Endodermal cell (in vitro differentiated cells): Measurements from ENCODE around the gene RAB20. TPM values are rescaled to one million over a fixed set of nuclear protein-coding genes. Genes with fewer than 3 reads are reported as not detected.
"Not testable (repeated sequence)": the region's sequence is repeated elsewhere in the genome, so short reads cannot be mapped to it uniquely, and the experiment has no call there.

ENCODE experiments used
- DNase-seq: peaks from one replicate; pipeline ENCODE4 v3.0.0-alpha.2; 2017
- H3K27ac ChIP-seq: 2 replicates; pipeline ENCODE4 v1.5.1; 2013; ENCODE audit warnings: mild to moderate bottlenecking, low read depth, low read length, moderate library complexity
- H3K27me3 ChIP-seq: 2 replicates; pipeline ENCODE4 v1.6.1; 2013; ENCODE audit warnings: mild to moderate bottlenecking, low read length, moderate library complexity; ENCODE audit not compliant: insufficient read depth, control insufficient read depth, poor library complexity, severe bottlenecking
- H3K36me3 ChIP-seq: 2 replicates; pipeline ENCODE4 v1.7.0; 2013; ENCODE audit warnings: mild to moderate bottlenecking, low read length, moderate library complexity; ENCODE audit not compliant: control insufficient read depth, insufficient read depth
- H3K4me1 ChIP-seq: one replicate; pipeline ENCODE4 v1.7.0; 2013; ENCODE audit warnings: low read length; ENCODE audit not compliant: control insufficient read depth, insufficient read depth
- H3K4me3 ChIP-seq: 2 replicates; pipeline ENCODE4 v1.5.1; 2013; ENCODE audit warnings: mild to moderate bottlenecking, low read length, moderate library complexity
- H3K9ac ChIP-seq: 2 replicates; pipeline ENCODE4 v1.6.1; 2013; ENCODE audit warnings: mild to moderate bottlenecking, low read length, moderate library complexity; ENCODE audit not compliant: poor library complexity, severe bottlenecking; ENCODE audit errors: extremely low read depth
- H3K9me3 ChIP-seq: 2 replicates; pipeline ENCODE4 v1.6.1; 2013; ENCODE audit warnings: mild to moderate bottlenecking, low read length, moderate library complexity; ENCODE audit not compliant: control insufficient read depth
- H3K27ac Mint-ChIP-seq: 2 replicates; pipeline ENCODE4 v1.8.0; 2020; ENCODE audit warnings: mixed read lengths
- H3K27me3 Mint-ChIP-seq: 2 replicates; pipeline ENCODE4 v1.8.0; 2021; ENCODE audit warnings: mild to moderate bottlenecking, mixed read lengths; ENCODE audit not compliant: insufficient read depth
- H3K36me3 Mint-ChIP-seq: 2 replicates; pipeline ENCODE4 v1.8.0; 2020; ENCODE audit warnings: low read depth, mixed read lengths
- H3K4me1 Mint-ChIP-seq: 2 replicates; pipeline ENCODE4 v1.8.0; 2020; ENCODE audit warnings: mixed read lengths
- H3K4me3 Mint-ChIP-seq: 2 replicates; pipeline ENCODE4 v1.8.0; 2020; ENCODE audit warnings: mild to moderate bottlenecking, moderate library complexity, mixed read lengths
- H3K9me3 Mint-ChIP-seq: 2 replicates; pipeline ENCODE4 v1.8.0; 2020; ENCODE audit warnings: mild to moderate bottlenecking, mixed read lengths
- WGBS, 2 experiments: methylation state at CpG; one replicate each; pipeline versions ENCODE4 v1.1.5 to v1.1.7; 2013; ENCODE audit warnings: missing lambda C conversion rate in 2 of 2, mixed read lengths in 1 of 2; ENCODE audit not compliant: insufficient coverage in 1 of 2, insufficient read length in 1 of 2; 5-methylcytosine and 5-hydroxymethylcytosine counted together
- total RNA-seq, 2 donors: library from RNA; stranded (reverse); fragmentation: NEBNext Ultra II Directional in 1 of 2; extraction: Animal tissue kit (Norgen Biotek cat#: 25700) in 1 of 2; gene quantifications; 2 replicates in 1 of 2; 3 replicates in 1 of 2; pipeline ENCODE4 v1.2.1, GENCODE V29; 2021
- TF ChIP-seq, protein P1 (sequence below): fragments of 200-600 bp; sonication (generic); conservative IDR thresholded peaks from 2 replicates; pipeline ENCODE4 v1.5.0; 2021; ENCODE audit warnings: antibody characterized with exemption, mild to moderate bottlenecking

RAB20 gene
- total RNA-seq, 2 donors from 2014 or later = 12.6 to 14.2 TPM

DNA sequence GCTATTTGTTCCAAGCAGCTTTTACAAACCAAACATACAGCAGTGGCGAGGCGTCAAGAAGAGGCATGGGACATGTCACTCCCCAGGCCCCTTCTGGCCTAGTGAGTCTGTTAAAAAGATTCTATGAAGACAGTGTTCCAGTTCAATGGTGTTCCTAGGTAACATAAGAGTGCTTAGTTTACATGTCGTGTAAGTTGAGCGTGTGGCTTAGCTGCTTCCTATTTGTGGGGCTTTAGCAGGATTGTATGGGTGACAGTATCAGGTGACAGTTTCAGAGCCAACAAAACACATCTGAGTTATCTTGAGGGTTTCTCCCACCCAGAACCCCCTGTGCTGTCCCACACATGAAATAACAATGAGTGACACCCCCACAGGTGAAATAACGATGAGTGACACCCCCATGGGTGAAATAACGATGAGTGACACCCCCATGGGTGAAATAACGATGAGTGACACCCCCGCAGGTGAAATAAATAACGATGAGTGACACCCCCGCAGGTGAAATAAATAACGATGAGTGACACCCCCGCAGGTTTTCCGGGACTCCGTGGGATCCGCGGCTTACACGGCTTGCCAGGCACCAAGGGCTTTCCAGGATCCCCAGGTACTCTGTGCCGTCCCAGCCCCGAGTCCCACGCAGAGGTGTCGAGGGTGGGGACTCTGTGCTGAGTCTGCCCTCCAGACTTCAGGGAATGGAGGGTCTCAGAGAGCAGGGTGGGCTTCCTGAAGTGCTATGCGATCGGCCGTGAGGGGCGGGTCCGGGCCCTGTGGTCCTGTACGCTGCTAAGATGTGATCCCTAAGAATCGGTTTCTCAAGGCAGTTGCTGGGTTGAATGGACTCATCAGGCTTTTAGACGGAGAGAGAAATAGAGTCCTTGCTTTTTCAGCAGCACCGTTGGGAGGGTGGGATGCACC is 68.6 kb downstream of the RAB20 start:
- 94 to 95% methylated on average over 19 to 30 of the region's 30 CpGs for WGBS, 2 experiments
- TF ChIP-seq, protein P1, sequence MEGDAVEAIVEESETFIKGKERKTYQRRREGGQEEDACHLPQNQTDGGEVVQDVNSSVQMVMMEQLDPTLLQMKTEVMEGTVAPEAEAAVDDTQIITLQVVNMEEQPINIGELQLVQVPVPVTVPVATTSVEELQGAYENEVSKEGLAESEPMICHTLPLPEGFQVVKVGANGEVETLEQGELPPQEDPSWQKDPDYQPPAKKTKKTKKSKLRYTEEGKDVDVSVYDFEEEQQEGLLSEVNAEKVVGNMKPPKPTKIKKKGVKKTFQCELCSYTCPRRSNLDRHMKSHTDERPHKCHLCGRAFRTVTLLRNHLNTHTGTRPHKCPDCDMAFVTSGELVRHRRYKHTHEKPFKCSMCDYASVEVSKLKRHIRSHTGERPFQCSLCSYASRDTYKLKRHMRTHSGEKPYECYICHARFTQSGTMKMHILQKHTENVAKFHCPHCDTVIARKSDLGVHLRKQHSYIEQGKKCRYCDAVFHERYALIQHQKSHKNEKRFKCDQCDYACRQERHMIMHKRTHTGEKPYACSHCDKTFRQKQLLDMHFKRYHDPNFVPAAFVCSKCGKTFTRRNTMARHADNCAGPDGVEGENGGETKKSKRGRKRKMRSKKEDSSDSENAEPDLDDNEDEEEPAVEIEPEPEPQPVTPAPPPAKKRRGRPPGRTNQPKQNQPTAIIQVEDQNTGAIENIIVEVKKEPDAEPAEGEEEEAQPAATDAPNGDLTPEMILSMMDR = no peak
- no peaks in the 10 kb centered on the region for H3K4me1 Mint-ChIP-seq
- Histone ChIP-seq H3K4me1 (no peaks in the 10 kb centered on the region), H3K4me3 (no peak overlapping the region), H3K9me3 (peaks cover 23% of the 10 kb centered on the region), H3K9ac (no peak overlapping the region), H3K27me3 (no peaks in the 10 kb centered on the region), H3K36me3 (peaks cover 99% of the 10 kb centered on the region), H3K27ac (peak overlapping the region; percentile 29)
- H3K36me3 Mint-ChIP-seq = peaks cover 92% of the 10 kb centered on the region
- DNase-seq = no peak
- H3K27me3 Mint-ChIP-seq = no peaks in the 10 kb centered on the region
- no peak overlapping the region for H3K4me3 Mint-ChIP-seq
- peak overlapping the region; percentile 72 for H3K27ac Mint-ChIP-seq
- H3K9me3 Mint-ChIP-seq = peaks cover 4% of the 10 kb centered on the region

DNA sequence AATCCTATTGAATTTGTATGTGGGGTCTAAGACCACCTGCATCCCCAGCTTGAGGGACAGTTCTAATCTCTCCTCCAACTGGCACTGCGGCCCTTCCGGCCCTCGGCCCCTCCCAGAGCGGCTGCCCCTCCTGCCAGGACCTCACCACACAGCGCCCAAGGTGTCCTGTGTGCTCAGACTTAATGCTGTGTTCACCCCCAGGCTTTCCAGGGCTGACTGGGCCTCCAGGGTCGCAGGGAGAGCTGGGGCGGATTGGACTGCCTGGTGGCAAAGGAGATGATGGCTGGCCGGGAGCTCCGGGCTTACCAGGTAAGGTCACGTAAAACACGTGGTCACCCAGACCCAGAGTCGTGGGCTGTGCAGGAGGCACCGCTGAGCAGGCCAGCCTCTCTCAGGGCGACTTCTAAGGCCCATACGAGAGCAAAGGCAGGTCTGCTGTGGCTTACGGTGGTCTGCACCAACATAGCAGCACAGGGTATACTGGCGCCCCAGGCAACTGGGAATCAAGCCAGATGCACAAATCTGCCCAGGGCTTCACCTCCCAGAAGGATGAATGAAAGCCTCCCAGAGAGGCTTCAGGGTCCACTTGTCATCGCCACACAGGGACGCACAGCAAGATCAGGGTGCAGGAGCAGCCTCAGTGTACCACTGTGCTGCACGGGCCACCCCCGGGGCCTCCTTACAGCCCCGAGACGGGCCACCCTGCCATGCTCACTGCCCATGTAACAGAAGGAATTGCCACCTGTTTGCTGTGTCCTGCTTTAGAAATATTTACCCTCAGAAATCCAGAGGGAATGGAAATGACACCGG is 69.4 kb downstream of the RAB20 start:
- Histone ChIP-seq H3K4me1 (no peaks in the 10 kb centered on the region), H3K27me3 (no peaks in the 10 kb centered on the region), H3K9ac (no peak overlapping the region), H3K36me3 (peaks cover 99% of the 10 kb centered on the region), H3K4me3 (no peak overlapping the region), H3K27ac (peak overlapping the region; percentile 29), H3K9me3 (peaks cover 23% of the 10 kb centered on the region)
- no peak for DNase-seq
- Mint-ChIP-seq H3K36me3 (peaks cover 93% of the 10 kb centered on the region), H3K27me3 (no peaks in the 10 kb centered on the region), H3K27ac (peak overlapping the region; percentile 72), H3K4me3 (no peak overlapping the region), H3K9me3 (peaks cover 4% of the 10 kb centered on the region), H3K4me1 (peaks cover 6% of the 10 kb centered on the region)
- WGBS, 2 experiments = 92 to 96% methylated on average over 15 to 24 of the region's 24 CpGs
- TF ChIP-seq, protein P1 = no peak

GRCh38 chr13:110490009-110490770 is 71.3 kb downstream of the RAB20 start:
- H3K9ac ChIP-seq = no peak overlapping the region
- 88 to 90% methylated on average over 19 to 24 of the region's 24 CpGs for WGBS, 2 experiments
- Mint-ChIP-seq H3K9me3 (no peaks in the 10 kb centered on the region), H3K4me3 (no peak overlapping the region), H3K4me1 (peaks cover 20% of the 10 kb centered on the region), H3K36me3 (peaks cover 82% of the 10 kb centered on the region), H3K27ac (peak overlapping the region; percentile 68), H3K27me3 (no peaks in the 10 kb centered on the region)
- DNase-seq = no peak
- H3K27ac ChIP-seq = no peak overlapping the region
- H3K4me3 ChIP-seq = no peak overlapping the region
- H3K9me3 ChIP-seq = peaks cover 7% of the 10 kb centered on the region
- H3K36me3 ChIP-seq = peaks cover 90% of the 10 kb centered on the region
- TF ChIP-seq, protein P1 = no peak
- no peaks in the 10 kb centered on the region for H3K27me3 ChIP-seq
- H3K4me1 ChIP-seq = peaks cover 8% of the 10 kb centered on the region

GRCh38 chr13:110486880-110487279 is 74.6 kb downstream of the RAB20 start:
- not testable (repeated sequence) for H3K9me3 Mint-ChIP-seq, H3K27me3 ChIP-seq, H3K27me3 Mint-ChIP-seq, H3K4me3 ChIP-seq, H3K4me1 ChIP-seq, H3K9me3 ChIP-seq
- peaks cover 28% of the 10 kb centered on the region for H3K4me1 Mint-ChIP-seq
- H3K27ac Mint-ChIP-seq = peak overlapping the region; percentile 99
- H3K27ac ChIP-seq = peak overlapping the region; percentile 76
- H3K36me3 Mint-ChIP-seq = peaks cover 79% of the 10 kb centered on the region
- peak overlapping the region; percentile 4 for H3K4me3 Mint-ChIP-seq
- 38 to 56% methylated on average over 1 to 3 of the region's 3 CpGs for WGBS, 2 experiments
- DNase-seq = peak; percentile 76
- peak overlapping the region; percentile 71 for H3K9ac ChIP-seq
- peaks cover 89% of the 10 kb centered on the region for H3K36me3 ChIP-seq
